Upper lobe of right lung (tissue), 1 donor: Measurements from ENCODE around the gene RBFOX1. TPM values are rescaled to one million over a fixed set of nuclear protein-coding genes. Genes with fewer than 3 reads are reported as not detected.

Source experiments
- ATAC-seq: fragments of 200-7000 bp; cut with Tn5 transposase; one replicate; pipeline ENCODE4 v1.9.1; 2020; ENCODE audit warnings: mild to moderate bottlenecking, moderate library complexity
- DNase-seq: peaks from one replicate; pipeline ENCODE4 v3.0.0-alpha.2; 2020
- H3K27ac ChIP-seq: fragments of 200-600 bp; one replicate; pipeline ENCODE4 v1.8.0; 2022
- H3K27me3 ChIP-seq: fragments of 200-600 bp; one replicate; pipeline ENCODE4 v1.8.0; 2022; ENCODE audit warnings: mild to moderate bottlenecking
- H3K36me3 ChIP-seq: fragments of 200-600 bp; one replicate; pipeline ENCODE4 v1.8.0; 2022
- H3K4me1 ChIP-seq: fragments of 200-600 bp; one replicate; pipeline ENCODE4 v1.8.0; 2022
- H3K4me3 ChIP-seq: fragments of 200-600 bp; one replicate; pipeline ENCODE4 v1.8.0; 2022; ENCODE audit warnings: mild to moderate bottlenecking
- H3K9me3 ChIP-seq: fragments of 200-600 bp; one replicate; pipeline ENCODE4 v1.8.0; 2022
- intact Hi-C: fragments of 100-400 bp; cut with DNase I; formaldehyde crosslinking; loops from one replicate; pipeline ENCODE4 v1.11.0; 2022
- total RNA-seq: library from RNA; stranded (reverse); fragmentation: NEBNext Ultra II Directional; extraction: Animal tissue kit (Norgen Biotek cat#: 25700); gene quantifications from one replicate; pipeline ENCODE4 v1.2.1, GENCODE V29; 2021
- TF ChIP-seq, protein P1 (sequence below): fragments of 200-600 bp; IDR thresholded peaks from one replicate; pipeline ENCODE4 v1.8.0; 2022; ENCODE audit warnings: antibody characterized with exemption
- donor health status: DM: no; HTN: yes; CAD: no; lungs with severe emphysema.

The RBFOX1 gene
- total RNA-seq, 1 donor from 2014 or later = not detected

DNA sequence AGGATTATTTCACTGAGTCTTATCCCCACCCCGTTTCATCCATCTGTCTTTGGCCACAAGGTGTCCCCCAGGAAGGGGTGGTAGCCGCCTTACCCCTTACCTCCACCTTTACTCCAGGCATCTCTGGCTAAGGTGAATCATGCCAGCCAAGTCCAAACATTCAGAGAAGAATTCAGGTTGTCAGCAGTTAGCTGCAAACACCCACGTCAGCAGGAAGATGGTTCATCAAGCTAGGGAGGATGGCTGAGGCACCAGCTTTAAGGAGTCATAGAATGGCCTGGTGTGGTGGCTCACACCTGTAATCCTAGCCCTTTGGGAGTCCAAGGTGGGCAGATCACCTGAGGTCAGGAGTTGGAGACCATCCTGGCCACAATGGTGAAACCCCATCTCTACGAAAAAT lies 61.0 kb downstream of the RBFOX1 start:
- no peak overlapping the region for H3K4me3 ChIP-seq
- ATAC-seq = no peak

GRCh38 chr16:7394720-7395336 lies 62.2 kb downstream of the RBFOX1 start:
- no peaks in the 10 kb centered on the region for H3K36me3 ChIP-seq
- no peak overlapping the region for H3K4me3 ChIP-seq
- intact Hi-C loops = no loop called here
- no peak overlapping the region for H3K27ac ChIP-seq
- ATAC-seq (no peak), DNase-seq (no peak)
- no peaks in the 10 kb centered on the region for H3K27me3 ChIP-seq
- H3K4me1 ChIP-seq = no peaks in the 10 kb centered on the region
- TF ChIP-seq, protein P1, sequence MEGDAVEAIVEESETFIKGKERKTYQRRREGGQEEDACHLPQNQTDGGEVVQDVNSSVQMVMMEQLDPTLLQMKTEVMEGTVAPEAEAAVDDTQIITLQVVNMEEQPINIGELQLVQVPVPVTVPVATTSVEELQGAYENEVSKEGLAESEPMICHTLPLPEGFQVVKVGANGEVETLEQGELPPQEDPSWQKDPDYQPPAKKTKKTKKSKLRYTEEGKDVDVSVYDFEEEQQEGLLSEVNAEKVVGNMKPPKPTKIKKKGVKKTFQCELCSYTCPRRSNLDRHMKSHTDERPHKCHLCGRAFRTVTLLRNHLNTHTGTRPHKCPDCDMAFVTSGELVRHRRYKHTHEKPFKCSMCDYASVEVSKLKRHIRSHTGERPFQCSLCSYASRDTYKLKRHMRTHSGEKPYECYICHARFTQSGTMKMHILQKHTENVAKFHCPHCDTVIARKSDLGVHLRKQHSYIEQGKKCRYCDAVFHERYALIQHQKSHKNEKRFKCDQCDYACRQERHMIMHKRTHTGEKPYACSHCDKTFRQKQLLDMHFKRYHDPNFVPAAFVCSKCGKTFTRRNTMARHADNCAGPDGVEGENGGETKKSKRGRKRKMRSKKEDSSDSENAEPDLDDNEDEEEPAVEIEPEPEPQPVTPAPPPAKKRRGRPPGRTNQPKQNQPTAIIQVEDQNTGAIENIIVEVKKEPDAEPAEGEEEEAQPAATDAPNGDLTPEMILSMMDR = no peak
- no peaks in the 10 kb centered on the region for H3K9me3 ChIP-seq

More for the DNA sequence above, 61.0 kb downstream of the RBFOX1 start:
- H3K4me1 ChIP-seq = no peaks in the 10 kb centered on the region
- no peaks in the 10 kb centered on the region for H3K36me3 ChIP-seq
- H3K9me3 ChIP-seq = no peaks in the 10 kb centered on the region
- no peak for DNase-seq
- TF ChIP-seq, protein P1 = no peak
- H3K27me3 ChIP-seq = no peaks in the 10 kb centered on the region
- intact Hi-C loops = no loop called here
- H3K27ac ChIP-seq = no peak overlapping the region

DNA sequence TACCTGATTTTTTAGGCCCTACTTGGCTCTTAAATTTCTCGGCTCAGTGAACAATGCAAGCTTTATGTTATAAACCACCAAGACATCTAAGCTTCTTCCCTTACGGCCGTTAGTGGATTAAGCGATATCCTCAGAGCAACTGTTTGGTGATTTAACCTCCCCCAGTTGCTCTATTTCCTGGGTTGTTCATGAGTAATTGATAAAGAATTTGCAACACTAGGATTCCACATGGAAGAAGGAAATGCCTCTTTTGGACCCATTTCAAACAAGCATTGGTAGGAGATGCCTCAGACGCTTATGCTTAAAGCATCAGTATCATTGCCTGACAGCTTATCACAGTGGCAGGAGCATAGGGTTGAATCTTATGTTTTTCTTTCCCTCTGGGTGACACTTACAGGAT lies 65.3 kb downstream of the RBFOX1 start:
- H3K36me3 ChIP-seq = no peaks in the 10 kb centered on the region
- H3K9me3 ChIP-seq = no peaks in the 10 kb centered on the region
- intact Hi-C loops = no loop called here
- no peaks in the 10 kb centered on the region for H3K27me3 ChIP-seq
- no peak overlapping the region for H3K4me3 ChIP-seq
- no peak for DNase-seq
- no peaks in the 10 kb centered on the region for H3K4me1 ChIP-seq
- H3K27ac ChIP-seq = no peak overlapping the region
- TF ChIP-seq, protein P1 = no peak
- no peak for ATAC-seq

GRCh38 chr16:7398536-7398935 lies 65.9 kb downstream of the RBFOX1 start:
- H3K9me3 ChIP-seq = no peaks in the 10 kb centered on the region
- TF ChIP-seq, protein P1 = no peak
- H3K4me1 ChIP-seq = no peaks in the 10 kb centered on the region
- intact Hi-C loops = no loop called here
- no peak overlapping the region for H3K27ac ChIP-seq
- no peak for DNase-seq
- H3K4me3 ChIP-seq = no peak overlapping the region
- H3K36me3 ChIP-seq = no peaks in the 10 kb centered on the region
- H3K27me3 ChIP-seq = no peaks in the 10 kb centered on the region
- ATAC-seq = no peak

DNA sequence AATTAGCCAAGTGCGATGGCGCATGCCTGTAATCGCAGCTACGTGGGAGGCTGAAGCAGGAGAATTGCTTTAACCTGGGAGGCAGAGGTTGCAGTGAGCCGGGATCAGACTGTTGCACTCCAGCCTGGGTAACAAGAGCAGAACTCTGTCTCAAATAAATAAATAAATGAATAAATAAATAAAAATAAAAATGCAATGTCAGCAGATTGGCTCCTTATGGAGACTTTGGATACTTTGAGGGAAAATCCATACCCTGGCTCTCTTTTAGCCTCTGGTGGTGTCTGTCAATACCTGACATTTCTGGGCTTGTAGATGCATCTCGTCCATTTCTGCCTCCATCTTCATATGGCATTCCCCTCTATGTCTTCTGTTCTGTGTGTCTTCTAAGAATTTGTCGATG lies 66.7 kb downstream of the RBFOX1 start:
- no peaks in the 10 kb centered on the region for H3K4me1 ChIP-seq
- H3K4me3 ChIP-seq = no peak overlapping the region
- no peaks in the 10 kb centered on the region for H3K9me3 ChIP-seq
- DNase-seq (no peak), ATAC-seq (no peak)
- no peak overlapping the region for H3K27ac ChIP-seq
- intact Hi-C loops = no loop called here
- no peaks in the 10 kb centered on the region for H3K27me3 ChIP-seq
- TF ChIP-seq, protein P1 = no peak
- no peaks in the 10 kb centered on the region for H3K36me3 ChIP-seq
